Measurements from ENCODE around the gene SMIM15. TPM values are rescaled to one million over a fixed set of nuclear protein-coding genes. Genes with fewer than 3 reads are reported as not detected.
"Not testable (repeated sequence)": the region's sequence is repeated elsewhere in the genome, so short reads cannot be mapped to it uniquely, and the experiment has no call there.

The SMIM15 gene
- total and polyA plus RNA-seq, 2 donors (not counting 3 experiments of a cell fraction or from before 2014, with no cell fraction given), result 18.4 to 48.8 TPM

GRCh38 chr5:61187352-61187751 lies 25.1 kb upstream of the SMIM15 start:
- H3K36me3 ChIP-seq (ENCODE audit: control insufficient read depth in 2 of 2, extremely low read depth in 1 of 2, insufficient read depth in 2 of 2, low read length in 2 of 2); BruUV-seq (replicated peaks); H3K9me3 ChIP-seq (replicated peaks; ENCODE audit: control insufficient read depth, insufficient read depth, low read length); H3K9ac ChIP-seq (replicated peaks; ENCODE audit: extremely low read depth, insufficient read depth, low read length); H2AFZ ChIP-seq (ENCODE audit: low read depth, low read length); FAIRE-seq; H3K4me3 ChIP-seq (replicated peaks in 1 of 3; ENCODE audit: insufficient read depth in 1 of 3, low read depth in 1 of 3, low read length in 3 of 3); H3K27me3 ChIP-seq (ENCODE audit: control insufficient read depth in 2 of 2, insufficient read depth in 2 of 2, low read length in 2 of 2); DNase-seq (ENCODE audit: low read depth, low spot score); H3K79me2 ChIP-seq (ENCODE audit: control insufficient read depth, insufficient read depth, low read length); H3K9me1 ChIP-seq (replicated peaks; ENCODE audit: control insufficient read depth, extremely low read depth, insufficient read depth, low read length); dilution Hi-C loops (cut with MboI; ENCODE audit: extremely low pct_ligation_motif_present, low sequenced_read_pairs); H3K27ac ChIP-seq (ENCODE audit: insufficient read depth, low read depth, low read length); H3K4me1 ChIP-seq (ENCODE audit: control insufficient read depth, extremely low read depth, insufficient read depth, low read length); H4K20me1 ChIP-seq (replicated peaks; ENCODE audit: control insufficient read depth, extremely low read depth, insufficient read depth, low read length); POLR2A ChIA-PET; CTCF ChIA-PET; H3K4me2 ChIP-seq (ENCODE audit: insufficient read depth, low read length); intact Hi-C loops (cut with micrococcal nuclease): not testable (repeated sequence)

GRCh38 chr5:61186634-61187033 lies 24.4 kb upstream of the SMIM15 start:
- FAIRE-seq (no peak), DNase-seq (ENCODE audit: low read depth, low spot score) (no peak)
- CTCF ChIA-PET, result no interaction called here
- intact Hi-C loops (cut with micrococcal nuclease), result no loop called here
- Histone ChIP-seq H4K20me1 (replicated peaks; ENCODE audit: control insufficient read depth, extremely low read depth, insufficient read depth, low read length) (no peaks in the 10 kb centered on the region), H3K9me1 (replicated peaks; ENCODE audit: control insufficient read depth, extremely low read depth, insufficient read depth, low read length) (no peaks in the 10 kb centered on the region), H3K27me3 (ENCODE audit: control insufficient read depth in 2 of 2, insufficient read depth in 2 of 2, low read length in 2 of 2) (no peaks in the 10 kb centered on the region), H3K36me3 (ENCODE audit: control insufficient read depth in 2 of 2, extremely low read depth in 1 of 2, insufficient read depth in 2 of 2, low read length in 2 of 2) (no peaks in the 10 kb centered on the region), H3K27ac (ENCODE audit: insufficient read depth, low read depth, low read length) (no peak overlapping the region), H3K4me3 (replicated peaks in 1 of 3; ENCODE audit: insufficient read depth in 1 of 3, low read depth in 1 of 3, low read length in 3 of 3) (no peak overlapping the region), H3K9ac (replicated peaks; ENCODE audit: extremely low read depth, insufficient read depth, low read length) (no peak overlapping the region), H2AFZ (ENCODE audit: low read depth, low read length) (no peak overlapping the region), H3K9me3 (replicated peaks; ENCODE audit: control insufficient read depth, insufficient read depth, low read length) (no peaks in the 10 kb centered on the region), H3K4me1 (ENCODE audit: control insufficient read depth, extremely low read depth, insufficient read depth, low read length) (no peaks in the 10 kb centered on the region), H3K4me2 (ENCODE audit: insufficient read depth, low read length) (no peak overlapping the region), H3K79me2 (ENCODE audit: control insufficient read depth, insufficient read depth, low read length) (no peaks in the 10 kb centered on the region)
- no TSS peak for BruUV-seq (replicated peaks)
- POLR2A ChIA-PET, result no interaction called here
- TF ChIP-seq JUN (IDR thresholded peaks at IDR 0.05; ENCODE audit: borderline replicate concordance, insufficient read depth, insufficient read length, low read depth) (no peak), MAX (IDR thresholded peaks at IDR 0.05; ENCODE audit: insufficient read depth, insufficient read length) (no peak), MYC (IDR thresholded peaks at IDR 0.05; ENCODE audit: low read depth, low read length) (no peak), POLR2AphosphoS5 (IDR thresholded peaks at IDR 0.05; ENCODE audit: insufficient read depth, low read depth, low read length) (no peak), FOS (IDR thresholded peaks at IDR 0.05; ENCODE audit: borderline replicate concordance, insufficient read depth, low read length) (no peak), POLR2A (IDR thresholded peaks at IDR 0.05; ENCODE audit: low read depth, low read length) (no peak), CTCF (IDR thresholded peaks at IDR 0.05; ENCODE audit: extremely low read depth in 1 of 2, insufficient read depth in 1 of 2, low read depth in 1 of 2, low read length in 2 of 2) (no peak), EZH2 (IDR thresholded peaks at IDR 0.05; ENCODE audit: borderline replicate concordance, low read depth, low read length, severe bottlenecking) (no peak), GATA2 (IDR thresholded peaks at IDR 0.05; ENCODE audit: insufficient read depth, insufficient read length, low read depth, low read length) (no peak)
- dilution Hi-C loops (cut with MboI; ENCODE audit: extremely low pct_ligation_motif_present, low sequenced_read_pairs), result no loop called here
